GM18873 (cell line): ENCODE results near the gene ATP6AP1.
"Not testable (repeated sequence)": the region's sequence is repeated elsewhere in the genome, so short reads cannot be mapped to it uniquely, and the experiment has no call there.

ENCODE experiments used
- ATAC-seq: cut with Tn5 transposase; IDR thresholded peaks from one replicate; pipeline ENCODE4 v1.9.1; 2021; ENCODE audit warnings: mild to moderate bottlenecking, moderate library complexity, moderate number of reproducible peaks; ENCODE audit not compliant: unreplicated experiment, low FRiP score

ATP6AP1 gene, protein sequence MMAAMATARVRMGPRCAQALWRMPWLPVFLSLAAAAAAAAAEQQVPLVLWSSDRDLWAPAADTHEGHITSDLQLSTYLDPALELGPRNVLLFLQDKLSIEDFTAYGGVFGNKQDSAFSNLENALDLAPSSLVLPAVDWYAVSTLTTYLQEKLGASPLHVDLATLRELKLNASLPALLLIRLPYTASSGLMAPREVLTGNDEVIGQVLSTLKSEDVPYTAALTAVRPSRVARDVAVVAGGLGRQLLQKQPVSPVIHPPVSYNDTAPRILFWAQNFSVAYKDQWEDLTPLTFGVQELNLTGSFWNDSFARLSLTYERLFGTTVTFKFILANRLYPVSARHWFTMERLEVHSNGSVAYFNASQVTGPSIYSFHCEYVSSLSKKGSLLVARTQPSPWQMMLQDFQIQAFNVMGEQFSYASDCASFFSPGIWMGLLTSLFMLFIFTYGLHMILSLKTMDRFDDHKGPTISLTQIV

DNA sequence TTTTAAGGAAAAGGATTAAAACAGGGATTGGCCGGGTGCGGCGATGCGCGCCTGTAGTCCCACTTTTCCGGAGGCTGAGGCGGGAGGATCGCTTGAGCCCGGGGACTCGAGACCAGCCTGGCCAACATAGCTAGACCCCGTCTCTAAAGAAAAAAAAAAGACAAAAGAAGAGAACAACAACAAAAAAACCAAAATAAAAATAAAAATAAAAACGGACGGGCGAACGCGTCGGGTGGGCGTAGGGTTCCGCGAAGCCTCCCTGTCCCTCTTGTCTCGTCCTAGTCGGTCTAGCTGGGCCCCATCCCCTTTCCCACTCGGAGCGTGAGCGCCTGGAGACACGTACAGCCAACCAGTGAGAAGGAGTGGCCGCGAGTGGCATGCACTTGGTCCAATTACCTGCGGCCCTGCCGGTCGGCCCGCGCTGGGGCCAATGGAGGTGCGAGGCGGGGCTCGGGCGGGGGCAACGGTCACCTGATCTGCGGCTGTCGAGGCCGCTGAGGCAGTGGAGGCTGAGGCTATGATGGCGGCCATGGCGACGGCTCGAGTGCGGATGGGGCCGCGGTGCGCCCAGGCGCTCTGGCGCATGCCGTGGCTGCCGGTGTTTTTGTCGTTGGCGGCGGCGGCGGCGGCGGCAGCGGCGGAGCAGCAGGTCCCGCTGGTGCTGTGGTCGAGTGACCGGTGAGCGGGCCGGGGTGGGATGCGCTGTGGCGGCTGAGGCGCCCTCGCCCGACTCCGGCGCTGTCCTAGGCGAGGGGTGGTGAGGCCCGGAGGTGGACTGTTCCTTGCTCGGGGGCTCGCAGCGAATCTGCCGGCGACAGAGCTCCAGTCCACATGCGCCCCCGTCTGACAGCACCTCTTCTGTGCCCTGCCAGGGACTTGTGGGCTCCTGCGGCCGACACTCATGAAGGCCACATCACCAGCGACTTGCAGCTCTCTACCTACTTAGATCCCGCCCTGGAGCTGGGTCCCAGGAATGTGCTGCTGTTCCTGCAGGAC lies at the start of gene ATP6AP1:
ATP6AP1 (plus strand) TSS at position 502 of the 996 bp plus-strand sequence; CDS start at position 518, 16 bp downstream.
- peak; percentile 87 for ATAC-seq

DNA sequence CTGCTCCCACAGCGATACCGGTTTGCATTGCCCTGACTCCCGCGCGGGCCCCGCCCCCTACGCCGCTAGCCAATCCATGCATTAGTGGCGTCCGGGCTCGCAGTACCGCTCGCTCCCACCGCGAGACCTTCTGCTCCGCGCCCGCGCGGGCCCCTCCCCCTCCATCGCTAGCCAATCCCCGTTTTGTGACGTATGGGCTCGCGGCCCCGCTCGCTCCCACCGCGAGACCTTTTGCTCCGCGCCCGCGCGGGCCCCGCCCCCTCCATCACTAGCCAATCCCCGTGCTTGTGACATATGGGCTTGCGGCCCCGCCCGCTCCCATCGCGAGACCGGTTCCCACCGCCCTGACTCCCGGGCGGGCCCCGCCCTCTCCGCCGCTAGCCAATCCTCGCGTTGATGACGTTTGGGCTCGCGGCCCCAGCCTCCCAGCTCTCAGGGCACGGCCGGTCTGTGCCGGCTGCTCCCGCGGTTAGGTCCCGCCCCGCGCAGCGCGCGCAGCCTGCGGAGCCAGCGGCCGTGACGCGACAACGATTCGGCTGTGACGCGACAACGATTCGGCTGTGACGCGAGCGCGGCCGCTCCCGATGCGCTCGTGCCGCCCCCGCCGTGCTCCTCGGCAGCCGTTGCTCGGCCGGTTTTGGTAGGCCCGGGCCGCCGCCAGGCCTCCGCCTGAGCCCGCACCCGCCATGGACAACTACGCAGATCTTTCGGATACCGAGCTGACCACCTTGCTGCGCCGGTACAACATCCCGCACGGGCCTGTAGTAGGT lies 49.5 kb upstream of the ATP6AP1 start, which contains the start of gene EMD:
EMD (plus strand) TSS at position 497 of the 770 bp plus-strand sequence; CDS start at position 687, 190 bp downstream.
- ATAC-seq = peak; percentile 82

DNA sequence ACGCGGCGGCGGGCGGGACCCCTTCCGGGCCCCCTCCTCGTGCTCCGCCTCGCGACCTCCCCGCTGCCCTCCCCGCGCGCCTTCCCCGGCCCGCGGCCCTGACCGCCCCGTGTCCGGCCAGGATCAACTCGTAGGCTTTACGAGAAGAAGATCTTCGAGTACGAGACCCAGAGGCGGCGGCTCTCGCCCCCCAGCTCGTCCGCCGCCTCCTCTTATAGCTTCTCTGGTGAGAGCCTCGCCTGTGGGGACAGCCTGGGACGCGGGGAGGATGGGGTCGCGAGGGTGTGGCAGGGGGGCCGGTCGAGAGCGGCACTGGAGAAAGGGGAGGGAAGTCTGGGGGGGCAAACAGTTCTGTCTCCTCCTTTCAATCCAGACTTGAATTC lies 48.9 kb upstream of the ATP6AP1 start:
- ATAC-seq = peak; percentile 1

DNA sequence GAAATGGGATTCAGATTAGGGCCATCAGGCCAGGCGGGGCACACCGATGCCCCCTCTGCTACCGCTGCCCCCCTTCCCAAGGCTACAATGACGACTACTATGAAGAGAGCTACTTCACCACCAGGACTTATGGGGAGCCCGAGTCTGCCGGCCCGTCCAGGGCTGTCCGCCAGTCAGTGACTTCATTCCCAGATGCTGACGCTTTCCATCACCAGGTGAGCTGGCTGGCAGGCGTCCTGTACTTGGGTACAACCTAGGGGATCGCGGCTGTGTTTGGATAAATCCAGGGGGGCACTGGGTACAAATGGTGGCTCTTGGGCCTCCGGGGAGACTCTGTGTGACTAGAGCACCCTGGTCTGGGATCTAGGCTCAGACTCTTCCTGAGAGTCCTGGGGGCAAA lies 48.3 kb upstream of the ATP6AP1 start:
- ATAC-seq = no peak

DNA sequence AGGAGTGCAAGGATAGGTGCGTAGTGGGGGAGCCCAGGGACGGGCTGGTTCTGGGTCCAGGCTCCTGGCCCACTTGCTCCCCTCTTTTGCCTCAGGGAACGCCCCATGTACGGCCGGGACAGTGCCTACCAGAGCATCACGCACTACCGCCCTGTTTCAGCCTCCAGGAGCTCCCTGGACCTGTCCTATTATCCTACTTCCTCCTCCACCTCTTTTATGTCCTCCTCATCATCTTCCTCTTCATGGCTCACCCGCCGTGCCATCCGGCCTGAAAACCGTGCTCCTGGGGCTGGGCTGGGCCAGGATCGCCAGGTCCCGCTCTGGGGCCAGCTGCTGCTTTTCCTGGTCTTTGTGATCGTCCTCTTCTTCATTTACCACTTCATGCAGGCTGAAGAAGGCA lies 47.7 kb upstream of the ATP6AP1 start:
- no peak for ATAC-seq

DNA sequence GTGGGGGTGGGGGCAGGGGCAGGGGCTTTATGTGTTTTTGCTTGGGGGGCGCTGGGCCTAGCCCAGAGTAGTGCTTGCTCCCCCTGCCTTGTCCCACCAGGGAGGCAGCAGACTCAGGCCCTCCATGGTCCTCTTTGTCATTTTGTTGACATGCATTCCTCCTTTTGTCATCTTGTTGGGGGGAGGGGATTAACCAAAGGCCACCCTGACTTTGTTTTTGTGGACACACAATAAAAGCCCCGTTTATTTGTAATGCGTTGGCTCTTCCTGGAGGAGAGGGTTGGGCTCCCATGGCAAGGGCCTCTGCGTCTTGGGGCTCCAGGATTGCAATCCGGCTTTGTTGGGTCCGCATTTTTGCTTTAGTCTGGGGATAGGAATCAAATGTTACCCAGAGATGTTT lies 47.2 kb upstream of the ATP6AP1 start:
- no peak for ATAC-seq

DNA sequence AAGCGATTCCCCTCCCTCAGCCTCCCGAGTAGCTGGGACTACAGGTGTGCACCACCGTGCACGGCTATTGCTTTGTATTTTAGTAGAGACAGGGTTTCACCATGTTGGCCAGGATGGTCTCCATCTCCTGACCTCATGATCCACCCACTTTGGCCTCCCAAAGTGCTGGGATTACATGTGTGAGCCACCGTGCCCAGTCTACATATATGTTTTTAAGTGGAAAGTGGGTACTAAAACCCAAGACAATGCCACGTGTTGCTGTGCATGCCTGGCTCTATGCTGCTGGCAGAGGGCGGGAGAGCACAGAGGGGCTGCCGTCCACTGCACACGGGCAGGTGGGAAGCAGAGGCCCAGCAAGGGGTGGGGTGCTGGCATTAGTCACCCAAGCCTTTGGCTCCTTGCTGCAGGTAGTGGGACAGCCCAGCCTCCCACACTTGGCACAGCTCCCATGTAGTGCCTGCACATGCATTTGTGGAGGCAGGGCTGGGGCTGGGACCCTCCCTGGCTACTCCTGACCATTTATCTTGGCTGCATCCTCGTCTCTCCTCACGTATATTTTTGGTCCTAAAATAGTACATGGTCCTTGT lies 45.9 kb upstream of the ATP6AP1 start:
- ATAC-seq = no peak

DNA sequence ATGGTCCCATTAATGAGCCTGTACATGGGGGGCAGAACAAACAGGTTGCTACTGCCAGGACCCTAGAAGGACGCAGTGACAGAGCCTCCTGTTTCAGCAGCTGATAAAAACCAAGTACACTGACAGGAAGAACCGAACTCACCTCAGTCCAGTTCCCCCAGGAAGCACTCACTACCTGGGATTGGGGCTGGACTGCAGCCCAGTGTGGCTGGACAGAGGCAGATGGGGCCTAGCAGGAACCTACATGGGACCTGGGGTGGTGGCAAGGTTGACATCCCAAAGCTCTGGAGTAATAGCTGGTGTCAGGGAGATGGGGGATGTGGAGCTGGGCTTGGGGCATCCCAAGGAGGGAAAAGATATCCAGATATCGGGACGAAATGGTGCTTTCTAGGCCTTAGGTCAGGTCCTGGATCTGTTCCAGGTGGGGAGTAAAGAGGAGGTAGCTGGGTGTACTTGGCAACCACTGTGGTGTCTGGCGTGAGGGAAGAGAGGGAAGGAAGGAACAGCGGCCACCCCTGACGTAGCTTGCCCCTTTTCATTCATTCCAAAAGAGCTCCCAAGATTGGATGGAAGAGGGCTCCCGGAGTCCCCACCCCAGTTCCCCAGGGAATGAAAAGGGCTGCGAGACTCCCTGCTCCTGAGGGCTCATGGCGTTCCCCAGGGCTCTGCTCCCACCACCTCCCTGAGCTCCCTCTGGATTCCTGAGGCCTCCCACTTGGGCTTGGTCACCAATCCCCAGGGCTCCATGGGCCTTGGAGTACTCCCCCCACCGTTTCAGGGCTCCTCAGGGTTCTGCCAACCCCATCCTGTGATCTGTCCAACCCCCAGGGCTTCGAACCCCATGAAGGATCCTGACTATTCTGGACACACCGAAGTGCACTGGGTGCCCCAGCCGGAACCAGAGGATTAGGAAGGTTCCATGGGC lies 44.9 kb upstream of the ATP6AP1 start:
- ATAC-seq = no peak

DNA sequence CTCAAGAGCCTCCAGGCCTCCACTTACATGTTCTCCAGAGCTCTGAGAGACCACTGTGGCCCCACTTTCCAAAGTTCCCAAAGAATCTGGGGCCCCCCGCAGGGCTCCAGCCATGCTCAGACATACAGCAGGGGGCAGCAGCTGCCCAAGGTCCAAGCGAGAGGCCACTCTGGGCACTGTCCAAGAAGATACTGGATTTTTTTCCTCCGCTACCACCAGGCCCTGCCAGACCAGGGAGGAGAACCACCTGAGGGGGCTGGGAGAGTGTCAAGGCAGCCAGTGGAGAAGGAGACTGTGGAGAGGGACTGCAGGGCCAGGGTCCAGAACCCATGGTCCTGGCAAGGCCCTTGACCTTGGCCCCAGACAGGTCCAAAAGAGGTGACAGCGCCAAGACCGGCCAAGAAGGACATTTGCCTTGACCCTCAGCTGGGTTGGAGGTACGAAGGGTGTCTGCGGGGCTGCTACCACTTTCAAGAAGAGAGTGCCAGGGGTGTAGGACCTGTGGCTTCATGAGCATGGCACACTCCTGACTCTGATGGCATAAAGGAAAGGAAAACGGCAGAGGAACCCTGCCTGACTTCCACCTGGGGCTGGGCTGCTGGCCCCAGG lies 44.1 kb upstream of the ATP6AP1 start:
- no peak for ATAC-seq

DNA sequence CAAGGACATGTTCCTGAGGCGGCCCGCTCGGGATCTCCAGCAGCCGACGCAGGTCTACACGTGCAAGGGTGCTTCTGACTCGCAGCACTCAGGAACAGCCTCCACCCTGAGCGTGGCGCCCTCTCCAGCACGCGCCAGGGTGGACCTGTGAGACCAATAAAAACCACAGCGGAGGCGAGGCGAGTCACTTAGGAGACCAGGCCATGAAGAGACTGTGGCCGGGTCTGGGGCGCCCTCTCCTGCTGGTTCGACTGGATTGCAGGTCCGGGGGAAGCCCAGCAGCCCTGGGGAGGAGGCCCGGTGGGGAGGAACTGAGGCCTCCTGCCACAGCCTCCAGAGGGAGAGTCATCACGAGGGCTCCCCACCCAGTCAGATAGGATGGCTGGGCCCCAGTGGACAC lies 40.4 kb upstream of the ATP6AP1 start:
- ATAC-seq = not testable (repeated sequence)

DNA sequence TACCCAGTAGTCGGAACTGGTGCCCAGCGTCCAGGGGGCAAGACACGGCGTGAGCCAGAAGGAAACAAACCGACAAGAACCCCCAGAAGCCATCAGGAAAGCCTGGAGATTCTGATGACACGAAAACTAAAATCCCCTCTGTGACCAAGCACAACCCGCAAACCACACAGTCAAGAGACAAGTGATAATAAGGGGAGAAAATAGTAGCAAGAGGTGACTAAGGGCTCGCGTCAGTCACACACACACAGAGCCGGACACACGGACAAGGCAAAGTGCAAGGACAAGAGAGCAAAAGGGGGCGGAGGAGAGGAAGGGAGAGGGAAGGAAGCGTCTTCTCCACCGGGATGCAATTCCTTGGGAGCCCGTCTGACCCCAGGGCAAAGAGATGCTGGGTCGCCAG lies 39.8 kb upstream of the ATP6AP1 start:
- ATAC-seq = not testable (repeated sequence)

DNA sequence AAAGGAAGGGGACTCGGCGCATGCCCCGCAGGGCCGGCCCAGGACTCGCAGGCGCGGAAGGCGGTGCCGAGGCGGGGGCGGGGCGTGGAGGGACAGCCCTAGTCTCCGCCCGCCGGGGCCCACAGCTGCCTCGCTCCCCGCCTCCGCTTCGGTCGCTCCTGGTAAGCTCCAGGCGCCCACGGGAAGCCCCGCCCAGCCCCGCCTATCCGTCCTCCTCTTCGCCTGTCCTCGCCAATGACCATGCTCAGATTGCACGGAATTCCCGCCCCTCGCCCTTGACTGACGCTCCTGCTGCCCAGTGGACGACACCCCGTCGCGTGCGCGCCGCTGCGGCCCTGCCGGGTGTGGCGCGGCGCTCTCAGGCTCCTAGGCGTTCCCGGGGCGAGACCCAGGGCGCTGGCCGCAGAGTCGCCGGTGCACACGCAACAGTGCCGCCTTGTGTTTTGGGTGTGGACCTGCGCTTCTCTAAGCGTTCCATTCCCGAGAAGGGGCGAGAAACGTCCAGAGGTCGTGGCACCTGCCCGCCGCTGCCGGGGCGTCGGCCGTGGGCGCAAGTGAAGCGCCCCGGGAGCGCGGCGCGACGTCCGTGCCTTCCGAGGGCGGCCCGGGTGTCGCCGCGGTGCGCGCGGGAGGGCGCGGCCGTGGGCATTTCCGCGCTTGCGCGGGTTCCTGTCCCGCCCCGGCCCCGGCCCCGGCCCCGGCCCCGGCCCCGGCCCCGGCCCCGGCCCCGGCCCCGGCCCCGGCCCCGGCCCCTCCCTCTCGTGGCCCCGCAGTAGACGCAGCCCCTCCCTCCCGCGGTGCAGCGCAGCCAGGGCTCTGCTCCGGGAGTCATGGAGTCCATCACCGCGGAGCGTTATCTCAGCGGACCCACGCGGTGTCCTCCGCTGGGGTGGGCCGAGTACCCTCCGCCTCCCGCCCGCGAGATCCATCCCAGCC lies 38.4 kb upstream of the ATP6AP1 start:
- peak; percentile 68 for ATAC-seq

DNA sequence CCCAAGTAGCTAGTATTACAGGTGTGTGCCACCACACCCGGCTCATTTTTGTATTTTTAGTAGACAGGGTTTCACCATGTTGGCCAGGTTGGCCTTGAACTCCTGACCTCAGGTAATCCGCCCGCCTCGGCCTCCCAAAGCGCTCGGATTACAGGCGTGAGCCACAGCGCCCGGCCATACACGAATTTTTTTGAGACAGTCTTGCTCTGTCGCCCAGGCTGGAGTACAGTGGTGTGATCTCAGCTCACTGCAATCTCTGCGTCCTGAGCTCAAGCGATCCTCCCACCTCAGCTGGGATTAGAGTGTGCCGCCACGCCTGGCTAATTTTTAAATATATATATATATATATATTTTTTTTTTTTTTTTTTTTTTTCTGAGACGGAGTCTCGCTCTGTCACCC lies 32.1 kb upstream of the ATP6AP1 start:
- not testable (repeated sequence) for ATAC-seq

DNA sequence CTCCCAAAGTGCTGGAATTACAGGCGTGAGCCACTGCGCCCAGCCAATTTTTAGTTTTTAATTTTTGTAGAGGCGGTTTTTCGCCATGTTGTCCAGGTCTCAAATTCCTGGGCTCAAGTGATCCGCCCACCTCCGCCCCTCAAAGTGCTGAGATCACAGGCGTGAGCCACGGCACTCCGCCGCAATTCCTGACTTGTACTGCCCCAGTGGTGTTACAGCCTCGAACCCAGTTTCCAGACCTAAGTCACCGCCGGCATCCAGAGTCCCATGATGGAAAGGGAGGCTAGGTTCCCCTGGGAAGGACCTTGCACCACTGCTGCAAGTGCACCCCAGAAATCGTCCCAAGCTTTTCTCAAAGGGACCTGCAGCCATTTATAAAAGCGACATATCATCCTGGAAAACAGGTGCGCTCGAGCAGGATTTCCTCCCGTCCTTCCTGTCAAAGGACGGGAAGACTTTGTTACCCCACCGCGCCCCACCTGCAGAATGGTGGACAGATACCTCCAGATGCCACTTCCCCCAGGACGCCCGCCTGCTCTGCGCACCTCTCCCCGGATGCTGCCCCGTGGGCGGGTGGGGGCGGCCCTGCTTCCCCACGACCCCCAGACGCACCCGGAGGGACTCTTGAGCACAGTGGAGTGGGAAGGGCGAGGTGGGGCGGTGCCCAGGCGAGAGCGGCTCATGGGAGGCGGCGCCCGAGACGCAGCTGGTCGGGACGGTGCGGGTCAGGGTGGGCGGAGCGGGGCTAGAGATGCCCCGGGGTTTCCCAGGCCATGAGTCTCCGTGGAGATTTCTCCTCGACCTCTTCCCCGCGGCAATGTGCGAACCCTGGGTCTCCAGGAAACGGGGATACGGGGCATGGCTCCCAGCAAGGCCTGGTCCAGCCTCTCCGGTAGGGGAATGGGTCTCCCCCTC lies 31.2 kb upstream of the ATP6AP1 start:
- ATAC-seq = peak; percentile 25

DNA sequence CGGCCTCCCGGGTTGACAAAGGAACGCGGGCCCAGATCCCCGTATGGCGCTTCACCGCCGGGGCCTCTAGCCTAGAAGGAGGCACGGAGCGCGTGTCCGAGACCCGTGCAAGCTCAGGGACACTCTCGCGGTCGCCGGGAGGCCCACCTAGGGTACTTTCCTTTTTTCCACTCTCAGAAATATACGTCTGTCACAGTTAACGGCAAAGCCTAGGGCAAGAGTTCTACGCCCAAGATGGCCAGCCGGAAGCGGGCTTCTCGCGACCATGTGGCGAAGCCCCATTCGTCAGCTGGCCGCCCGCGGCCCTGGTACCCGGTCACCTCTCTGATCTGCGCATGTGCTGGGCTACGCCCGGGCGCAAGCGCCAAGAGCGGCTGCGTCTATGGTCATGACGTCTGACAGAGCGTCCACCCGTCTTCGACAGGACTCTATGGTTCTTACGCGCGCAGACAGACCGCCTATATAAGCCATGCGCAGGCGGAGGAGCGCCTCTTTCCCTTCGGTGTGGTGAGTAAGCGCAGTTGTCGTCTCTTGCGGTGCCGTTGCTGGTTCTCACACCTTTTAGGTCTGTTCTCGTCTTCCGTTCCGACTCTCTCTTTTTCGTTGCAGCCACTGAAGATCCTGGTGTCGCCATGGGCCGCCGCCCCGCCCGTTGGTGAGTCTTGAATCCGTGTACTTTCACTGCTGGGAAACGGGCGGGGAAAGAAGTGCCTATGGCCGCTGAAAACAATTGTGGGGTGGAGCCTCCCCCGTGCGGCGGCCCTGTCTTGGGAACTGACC lies 30.4 kb upstream of the ATP6AP1 start, which contains the start of gene RPL10:
RPL10 (plus strand) TSS at position 490 of the 780 bp plus-strand sequence; CDS start at position 633, 143 bp downstream.
- peak; percentile 65 for ATAC-seq
